Endothelial cell of umbilical vein (primary cell): Measurements from ENCODE around the gene KRT38. TPM values are rescaled to one million over a fixed set of nuclear protein-coding genes. Genes with fewer than 3 reads are reported as not detected.

Experiments
- BruUV-seq: library from RNA; stranded (reverse); fragments of 400-500 nt; replicated peaks from 2 replicates; lab custom pipeline; 2021; lab: Mats Ljungman, UMichigan
- CTCF ChIA-PET: fragments of 300-600, 350-600 bp; sonication (Branson Sonifier 250); formaldehyde crosslinking; loops from one replicate; lab custom pipeline; 2021; ENCODE audit warnings: antibody characterized with exemption, inconsistent platforms; lab: Charles Lee
- POLR2A ChIA-PET: fragments of 300-600, 350-600 bp; sonication (Branson Sonifier 250); formaldehyde crosslinking; loops from one replicate; lab custom pipeline; 2021; ENCODE audit warnings: antibody characterized with exemption, inconsistent platforms; lab: Charles Lee
- DNase-seq: peaks from one replicate; pipeline ENCODE4 v3.0.0-alpha.2; 2011; ENCODE audit warnings: low read depth, low spot score
- FAIRE-seq: peaks from 2 replicates; lab custom pipeline; 2011; peaks lifted over from hg19 to GRCh38; lab: Jason Lieb, UNC
- H2AFZ ChIP-seq: 2 replicates; pipeline ENCODE4 v1.6.0; 2012; ENCODE audit warnings: low read depth, low read length, control low read depth, inconsistent platforms
- H3K27ac ChIP-seq: 2 replicates; pipeline ENCODE4 v1.5.1; 2011; ENCODE audit warnings: low read depth, mild to moderate bottlenecking, control low read depth, low read length, moderate library complexity; ENCODE audit not compliant: insufficient read depth
- H3K27me3 ChIP-seq, 2 experiments: 2 replicates each; pipeline versions ENCODE4 v1.6.0 to v1.6.1; 2011; ENCODE audit warnings: low read length in 2 of 2, mixed read lengths in 1 of 2; ENCODE audit not compliant: control insufficient read depth in 2 of 2, insufficient read depth in 2 of 2
- H3K36me3 ChIP-seq, 2 experiments: 2 replicates in 1 of 2; 3 replicates in 1 of 2; pipeline ENCODE4 v1.5.1; 2011; ENCODE audit warnings: low read length in 2 of 2, mild to moderate bottlenecking in 1 of 2, moderate library complexity in 1 of 2; ENCODE audit not compliant: control insufficient read depth in 2 of 2, insufficient read depth in 2 of 2; ENCODE audit errors: extremely low read depth in 1 of 2
- H3K4me1 ChIP-seq: 3 replicates; pipeline ENCODE4 v1.5.1; 2011; ENCODE audit warnings: mild to moderate bottlenecking, low read length; ENCODE audit not compliant: control insufficient read depth, insufficient read depth; ENCODE audit errors: extremely low read depth
- H3K4me2 ChIP-seq: 2 replicates; pipeline ENCODE4 v1.6.1; 2011; ENCODE audit warnings: low read length, control low read depth, mixed read lengths; ENCODE audit not compliant: insufficient read depth
- H3K4me3 ChIP-seq, 3 experiments: fragments of 200-600 bp in 1 of 3; sonication (generic), shearing (Covaris generic) in 1 of 3; replicated peaks in 1 of 3; 2 replicates each; pipeline ENCODE4 v1.5.1; 2011 to 2016; ENCODE audit warnings: control low read depth in 3 of 3, low read length in 3 of 3, mild to moderate bottlenecking in 2 of 3, inconsistent platforms in 1 of 3, low read depth in 1 of 3, moderate library complexity in 1 of 3; ENCODE audit not compliant: insufficient read depth in 1 of 3
- H3K79me2 ChIP-seq: 2 replicates; pipeline ENCODE4 v1.6.0; 2012; ENCODE audit warnings: low read length, inconsistent platforms; ENCODE audit not compliant: control insufficient read depth, insufficient read depth
- H3K9ac ChIP-seq: replicated peaks from 2 replicates; pipeline ENCODE3; 2011; ENCODE audit warnings: low read length, control low read depth; ENCODE audit not compliant: insufficient read depth; ENCODE audit errors: extremely low read depth
- H3K9me1 ChIP-seq: replicated peaks from 3 replicates; pipeline ENCODE4 v1.6.0; 2011; ENCODE audit warnings: mild to moderate bottlenecking, low read length; ENCODE audit not compliant: control insufficient read depth, insufficient read depth; ENCODE audit errors: extremely low read depth
- H3K9me3 ChIP-seq: replicated peaks from 2 replicates; pipeline ENCODE4 v1.5.1; 2012; ENCODE audit warnings: low read length, inconsistent platforms; ENCODE audit not compliant: control insufficient read depth, insufficient read depth
- H4K20me1 ChIP-seq: replicated peaks from 2 replicates; pipeline ENCODE3; 2011; ENCODE audit warnings: mild to moderate bottlenecking, low read length; ENCODE audit not compliant: control insufficient read depth, insufficient read depth; ENCODE audit errors: extremely low read depth
- CTCF ChIP-seq, 2 donors: IDR thresholded peaks; 1 replicate in 1 of 2; 2 replicates in 1 of 2; pipeline ENCODE4 v1.5.1; 2011; ENCODE audit warnings: low read length in 2 of 2, mild to moderate bottlenecking in 2 of 2, moderate library complexity in 2 of 2, control low read depth in 1 of 2, inconsistent platforms in 1 of 2, low read depth in 1 of 2; ENCODE audit not compliant: insufficient read depth in 1 of 2; ENCODE audit errors: extremely low read depth in 1 of 2
- EZH2 ChIP-seq: IDR thresholded peaks from 2 replicates; pipeline ENCODE4 v1.6.1; 2012; ENCODE audit warnings: borderline replicate concordance, low read depth, mild to moderate bottlenecking, moderate library complexity, low read length, inconsistent platforms; ENCODE audit not compliant: severe bottlenecking
- FOS ChIP-seq: IDR thresholded peaks from 2 replicates; pipeline ENCODE4 v1.6.1; 2011; ENCODE audit warnings: mild to moderate bottlenecking, low read length, moderate library complexity, borderline replicate concordance; ENCODE audit not compliant: insufficient read depth
- JUN ChIP-seq: IDR thresholded peaks from 2 replicates; pipeline ENCODE4 v1.6.1; 2011; ENCODE audit warnings: borderline replicate concordance, low read depth; ENCODE audit not compliant: insufficient read length, insufficient read depth
- MAX ChIP-seq: IDR thresholded peaks from 2 replicates; pipeline ENCODE4 v1.6.1; 2011; ENCODE audit not compliant: insufficient read depth, insufficient read length
- MYC ChIP-seq: IDR thresholded peaks from one replicate; pipeline ENCODE4 v1.6.1; 2011; ENCODE audit warnings: mild to moderate bottlenecking, low read depth, low read length
- POLR2A ChIP-seq: IDR thresholded peaks from 2 replicates; pipeline ENCODE4 v1.6.1; 2012; ENCODE audit warnings: low read depth, mild to moderate bottlenecking, control low read depth, low read length
- POLR2AphosphoS5 ChIP-seq: IDR thresholded peaks from 2 replicates; pipeline ENCODE4 v1.6.1; 2012; ENCODE audit warnings: low read depth, mild to moderate bottlenecking, control low read depth, low read length, moderate library complexity; ENCODE audit not compliant: insufficient read depth
- dilution Hi-C: fragments of 300-500 bp; cut with MboI; formaldehyde crosslinking; loops from one replicate; pipeline ENCODE4 v1.15.0; 2019; ENCODE audit warnings: low sequenced_read_pairs; ENCODE audit not compliant: extremely low pct_ligation_motif_present
- intact Hi-C: fragments of 100-400 bp; cut with micrococcal nuclease; formaldehyde crosslinking; loops from one replicate; pipeline ENCODE4 v1.10.0; 2022
- polyA plus RNA-seq, 4 experiments: library from polyadenylated mRNA; depleted of rRNA in 3 of 4; stranded (reverse) in 3 of 4; unstranded in 1 of 4; fragments of >200 nt; gene quantifications; 2 replicates each; pipeline versions ENCODE4 v1.2.1 to v1.2.3, GENCODE V29; 2011 to 2012; ENCODE audit warnings: missing spikeins in 1 of 4
- total RNA-seq: library from RNA; stranded (reverse); gene quantifications from 2 replicates; pipeline ENCODE4 v1.2.3, GENCODE V29; 2021

Gene KRT38
- total and polyA plus RNA-seq, 2 donors (not counting 3 experiments of a cell fraction or from before 2014, with no cell fraction given): not detected

GRCh38 chr17:41403404-41404023 is 37.3 kb downstream of the KRT38 start:
- Histone ChIP-seq H4K20me1 (no peaks in the 10 kb centered on the region), H3K27me3 (peaks cover 8 to 12% of the 10 kb centered on the region in 2 experiments), H3K27ac (peak overlapping the region; percentile 16), H3K79me2 (no peaks in the 10 kb centered on the region), H3K9ac (no peak overlapping the region), H3K4me3 (peak overlapping the region in 1 of 3 experiments; percentile 9), H3K4me2 (peak overlapping the region; percentile 6), H2AFZ (no peak overlapping the region), H3K9me1 (no peaks in the 10 kb centered on the region), H3K9me3 (no peaks in the 10 kb centered on the region), H3K36me3 (no peaks in the 10 kb centered on the region), H3K4me1 (peaks cover 18% of the 10 kb centered on the region)
- CTCF ChIA-PET: interaction anchor here (1.0 to 3.6 kb wide), 5 partner anchors 81 to 259 kb away, joined by 3 to 20 read pairs (median 4); no protein-coding TSS in a partner anchor
- FAIRE-seq: peak; percentile 70
- POLR2A ChIA-PET: no interaction called here
- intact Hi-C loops (loop anchor here (2.0 to 10.0 kb wide), 2 partner anchors 91 to 145 kb away; no protein-coding TSS in a partner anchor), dilution Hi-C loops (no loop called here)
- peak; percentile 41 for DNase-seq
- TF ChIP-seq JUN: no peak
- no peak for TF ChIP-seq POLR2AphosphoS5
- no peak for TF ChIP-seq CTCF (IDR thresholded peaks at IDR 0.05; ENCODE audit: extremely low read depth in 1 of 2, insufficient read depth in 1 of 2, low read depth in 1 of 2, low read length in 2 of 2)
- TF ChIP-seq FOS: no peak
- no peak for TF ChIP-seq EZH2
- no peak for TF ChIP-seq POLR2A
- no peak for TF ChIP-seq MAX
- TF ChIP-seq MYC: no peak
- TSS peak; percentile 27 for BruUV-seq
